Measurements from ENCODE around the gene POU3F4. TPM values are rescaled to one million over a fixed set of nuclear protein-coding genes. Genes with fewer than 3 reads are reported as not detected.

Gene POU3F4
- total and polyA plus RNA-seq, 2 of the 4 experiments (the other 2 are of a cell fraction) = not detected

DNA sequence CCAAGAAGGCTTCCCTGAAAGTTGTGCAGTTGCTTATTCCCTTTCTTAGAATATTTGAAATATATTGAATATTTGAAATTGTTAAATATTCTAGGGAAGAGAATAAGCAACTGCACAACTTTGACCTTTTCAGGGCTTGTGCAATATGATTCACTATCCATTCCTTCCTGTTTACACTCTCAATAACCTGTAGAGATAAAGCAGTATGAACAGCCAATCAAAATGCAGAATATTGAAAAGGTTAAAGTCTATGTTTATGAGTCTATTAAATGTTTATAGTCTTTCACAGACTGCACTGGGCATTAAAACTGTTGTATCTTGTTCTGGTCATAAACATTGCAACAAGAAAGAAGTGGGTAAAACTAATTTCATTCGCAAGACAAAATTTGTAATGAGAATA lies 13.8 kb downstream of the POU3F4 start:
- Histone ChIP-seq H4K8ac (ENCODE audit: low read depth in 2 of 2, low read length in 2 of 2) (no peak overlapping the region), H3K4me3 (ENCODE audit: insufficient read depth, low read depth, low read length) (no peak overlapping the region), H3K79me1 (ENCODE audit: low read depth in 1 of 2, low read length in 2 of 2) (no peaks in the 10 kb centered on the region), H4K5ac (ENCODE audit: low read depth, low read length) (no peak overlapping the region), H3K36me3 (ENCODE audit: control insufficient read depth, insufficient read depth, low read length) (no peaks in the 10 kb centered on the region), H3K18ac (ENCODE audit: low read depth, low read length) (no peak overlapping the region), H3K9me1 (ENCODE audit: insufficient read depth, low read length) (no peaks in the 10 kb centered on the region), H3K27me3 (ENCODE audit: control insufficient read depth, insufficient read depth, low read length) (no peaks in the 10 kb centered on the region), H2AFZ (replicated peaks; ENCODE audit: low read length, poor library complexity) (no peak overlapping the region), H2BK5ac (ENCODE audit: low read depth, low read length, poor library complexity, severe bottlenecking) (no peak overlapping the region), H3K14ac (replicated peaks; ENCODE audit: low read depth, low read length) (no peak overlapping the region), H3K9me3 (ENCODE audit: control insufficient read depth, insufficient read depth, low read length) (no peaks in the 10 kb centered on the region), H3K23ac (ENCODE audit: low read depth, low read length) (no peak overlapping the region), H3K27ac (ENCODE audit: insufficient read depth, low read length) (no peak overlapping the region), H2BK20ac (ENCODE audit: low read depth, low read length) (no peak overlapping the region), H3K4me2 (ENCODE audit: low read depth, low read length) (no peak overlapping the region), H2AK9ac (replicated peaks; ENCODE audit: low read depth, low read length, poor library complexity) (no peak overlapping the region), H4K20me1 (ENCODE audit: insufficient read depth, low read length) (no peaks in the 10 kb centered on the region), H3K4ac (ENCODE audit: low read depth, low read length) (no peak overlapping the region), H4K91ac (ENCODE audit: insufficient read depth, low read depth, low read length) (no peak overlapping the region), H2BK15ac (ENCODE audit: low read depth, low read length) (no peak overlapping the region), H3K9ac (ENCODE audit: low read depth, low read length) (no peak overlapping the region), H2AK5ac (ENCODE audit: low read depth, low read length) (no peak overlapping the region), H2BK120ac (ENCODE audit: low read depth, low read length) (no peak overlapping the region), H3K4me1 (ENCODE audit: control insufficient read depth, insufficient read depth, low read length) (no peaks in the 10 kb centered on the region), H3K56ac (ENCODE audit: extremely low read depth, insufficient read depth, low read length) (no peak overlapping the region)
- no TSS peak for BruUV-seq (replicated peaks)
- in situ Hi-C loops (cut with MboI; ENCODE audit: low sequenced_read_pairs) (no loop called here), dilution Hi-C loops (cut with HindIII; ENCODE audit: low sequenced_read_pairs, unreplicated experiment) (no loop called here), intact Hi-C loops (cut with micrococcal nuclease) (no loop called here)
- ChIA-PET CTCF (no interaction called here), POLR2A (ENCODE audit: unreplicated experiment) (no interaction called here)
- DNase-seq (no peak), ATAC-seq (ENCODE audit: low read depth) (no peak)
- no peak for TF ChIP-seq RCOR1 (IDR thresholded peaks at IDR 0.05; ENCODE audit: insufficient replicate concordance, low read length)
- TF ChIP-seq SMC3 (IDR thresholded peaks at IDR 0.05; ENCODE audit: low read depth, low read length) = no peak
- no peak for TF ChIP-seq CEBPB (IDR thresholded peaks at IDR 0.05; ENCODE audit: low read depth, low read length)
- no peak for TF ChIP-seq MAZ (IDR thresholded peaks at IDR 0.05; ENCODE audit: borderline replicate concordance, low read depth, low read length)
- no peak for TF ChIP-seq RAD21 (IDR thresholded peaks at IDR 0.05; ENCODE audit: low read length)
- no peak for TF ChIP-seq POLR2A (IDR thresholded peaks at IDR 0.05; ENCODE audit: low read depth, low read length)
- no peak for TF ChIP-seq CHD1 (IDR thresholded peaks at IDR 0.05; ENCODE audit: low read depth, low read length)
- TF ChIP-seq, protein P1, sequence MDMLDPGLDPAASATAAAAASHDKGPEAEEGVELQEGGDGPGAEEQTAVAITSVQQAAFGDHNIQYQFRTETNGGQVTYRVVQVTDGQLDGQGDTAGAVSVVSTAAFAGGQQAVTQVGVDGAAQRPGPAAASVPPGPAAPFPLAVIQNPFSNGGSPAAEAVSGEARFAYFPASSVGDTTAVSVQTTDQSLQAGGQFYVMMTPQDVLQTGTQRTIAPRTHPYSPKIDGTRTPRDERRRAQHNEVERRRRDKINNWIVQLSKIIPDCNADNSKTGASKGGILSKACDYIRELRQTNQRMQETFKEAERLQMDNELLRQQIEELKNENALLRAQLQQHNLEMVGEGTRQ (IDR thresholded peaks at IDR 0.05; ENCODE audit: low read depth, low read length) = no peak
- no CpG with 5 or more reads among the region's 1 CpG for WGBS, 2 experiments (ENCODE audit: extremely low coverage in 2 of 2, insufficient read length in 1 of 2)

Measured in IMR-90 (cell line).